ENCODE results near the gene CSNK1D.

The CSNK1D gene

GRCh38 chr17:82249896-82250581 is 23.5 kb downstream of the CSNK1D start:
- DNase-seq = no peak

- DNase-seq = no peak
These were observed 24.5 kb downstream of the CSNK1D start for GRCh38 chr17:82248815-82249674.

- DNase-seq = no peak
These were observed 25.4 kb downstream of the CSNK1D start for GRCh38 chr17:82247856-82248671.

- no peak for DNase-seq
These were observed 26.2 kb downstream of the CSNK1D start for GRCh38 chr17:82247182-82247823.

GRCh38 chr17:82246365-82247181 is 26.9 kb downstream of the CSNK1D start:
- DNase-seq = no peak

GRCh38 chr17:82246040-82246364 is 27.5 kb downstream of the CSNK1D start:
- no peak for DNase-seq

GRCh38 chr17:82245134-82246039 is 28.1 kb downstream of the CSNK1D start:
- DNase-seq = no peak

GRCh38 chr17:82244413-82245133 is 28.9 kb downstream of the CSNK1D start:
- no peak for DNase-seq

GRCh38 chr17:82243648-82244412 is 29.7 kb downstream of the CSNK1D start:
- DNase-seq = no peak

- DNase-seq = no peak
These were observed 30.4 kb downstream of the CSNK1D start for GRCh38 chr17:82242977-82243647.

GRCh38 chr17:82242698-82242976 is 30.9 kb downstream of the CSNK1D start:
- DNase-seq = no peak

GRCh38 chr17:82241926-82242697 is 31.4 kb downstream of the CSNK1D start:
- no peak for DNase-seq

GRCh38 chr17:82241183-82241925 is 32.1 kb downstream of the CSNK1D start:
- no peak for DNase-seq

GRCh38 chr17:82240506-82241182 is 32.9 kb downstream of the CSNK1D start:
- no peak for DNase-seq

- no peak for DNase-seq
These were observed 33.5 kb downstream of the CSNK1D start for GRCh38 chr17:82239926-82240505.

GRCh38 chr17:82239401-82239925 is 34.0 kb downstream of the CSNK1D start:
- DNase-seq = no peak

All from NCI-H345 (cell line).